Measurements from ENCODE around the gene BACE2.
"Not testable (repeated sequence)": the region's sequence is repeated elsewhere in the genome, so short reads cannot be mapped to it uniquely, and the experiment has no call there.

GRCh38 chr21:41198647-41199046 lies 30.7 kb downstream of the BACE2 start:
- not testable (repeated sequence) for TF ChIP-seq CTCF, POLR2A (IDR thresholded peaks at IDR 0.05)
